IMR-90 (cell line): ENCODE data around the gene PAX8.

Source experiments
- BHLHE40 ChIP-seq: fragments of 150-350 bp; IDR thresholded peaks from 2 replicates; pipeline ENCODE4 v1.6.1; 2016; ENCODE audit warnings: mild to moderate bottlenecking, low read depth, low read length
- CEBPB ChIP-seq: IDR thresholded peaks from 2 replicates; pipeline ENCODE4 v1.6.1; 2012; ENCODE audit warnings: low read depth, low read length, improper control_type of control experiment
- CHD1 ChIP-seq: IDR thresholded peaks from 2 replicates; pipeline ENCODE4 v1.6.1; 2012; ENCODE audit warnings: low read depth, low read length, improper control_type of control experiment
- CTCF ChIP-seq: conservative IDR thresholded peaks from 2 replicates; pipeline ENCODE4 v1.5.1; 2012; ENCODE audit warnings: mild to moderate bottlenecking, low read depth, low read length, improper control_type of control experiment
- ELK1 ChIP-seq: fragments of 150-350 bp; IDR thresholded peaks from 2 replicates; pipeline ENCODE4 v1.6.1; 2016; ENCODE audit warnings: low read depth, mild to moderate bottlenecking, low read length, moderate library complexity, borderline replicate concordance
- FOS ChIP-seq: fragments of 150-350 bp; IDR thresholded peaks from 2 replicates; pipeline ENCODE4 v1.6.1; 2016; ENCODE audit warnings: low read depth, low read length
- MXI1 ChIP-seq: IDR thresholded peaks from 2 replicates; pipeline ENCODE4 v1.6.1; 2012; ENCODE audit warnings: low read depth, mild to moderate bottlenecking, low read length, moderate library complexity, borderline replicate concordance
- POLR2A ChIP-seq: IDR thresholded peaks from 2 replicates; pipeline ENCODE4 v1.6.1; 2012; ENCODE audit warnings: mild to moderate bottlenecking, low read depth, low read length
- SMC3 ChIP-seq: fragments of 150-350 bp; IDR thresholded peaks from 2 replicates; pipeline ENCODE4 v1.6.1; 2016; ENCODE audit warnings: low read depth, mild to moderate bottlenecking, antibody characterized with exemption, low read length, moderate library complexity
- USF2 ChIP-seq: fragments of 150-350 bp; IDR thresholded peaks from 2 replicates; pipeline ENCODE4 v1.6.1; 2017; ENCODE audit warnings: mild to moderate bottlenecking, antibody characterized with exemption, low read length, low read depth

GRCh38 chr2:113195923-113196501 lies 82.7 kb downstream of the PAX8 start:
- TF ChIP-seq POLR2A (no peak), SMC3 (no peak), CTCF (no peak), ELK1 (no peak), CHD1 (no peak), BHLHE40 (no peak), CEBPB (no peak), USF2 (no peak), FOS (no peak), MXI1 (no peak)
